T-helper 9 cell (primary cell): ENCODE data around the gene GSKIP.
"Not testable (repeated sequence)": the region's sequence is repeated elsewhere in the genome, so short reads cannot be mapped to it uniquely, and the experiment has no call there.

Experiments
- DNase-seq: peaks from one replicate; pipeline ENCODE4 v3.0.0-alpha.2; 2020
- total RNA-seq, 2 donors: gene quantifications; one replicate each; lab custom pipeline; 2026; lab: John Stamatoyannopoulos, UW

GSKIP gene
- 20.8 to 34.4 reads per million in 2 donors for total RNA-seq

GRCh38 chr14:96362965-96363750 lies at the start of gene GSKIP, which contains the start of gene ATG2B:
GSKIP (plus strand) TSS chr14:96363526; CDS start chr14:96382248, 18,722 bp downstream.
ATG2B (minus strand) TSS chr14:96363341; CDS start chr14:96362976, 365 bp downstream.
- peak; percentile 98 for DNase-seq

- no peak for DNase-seq
These were observed 47.2 kb upstream of the GSKIP start for GRCh38 chr14:96316087-96316486.

- DNase-seq: no peak
These were observed 44.5 kb upstream of the GSKIP start for GRCh38 chr14:96318836-96319235.

- DNase-seq: no peak
These were observed 42.7 kb upstream of the GSKIP start for GRCh38 chr14:96320605-96321004.

GRCh38 chr14:96324219-96324618 lies 39.1 kb upstream of the GSKIP start:
- DNase-seq: no peak

- no peak for DNase-seq
These were observed 24.8 kb upstream of the GSKIP start for GRCh38 chr14:96338551-96338950.

- DNase-seq: no peak
These were observed 22.0 kb upstream of the GSKIP start for GRCh38 chr14:96341323-96341722.

- no peak for DNase-seq
These were observed 17.7 kb upstream of the GSKIP start for GRCh38 chr14:96345669-96346068.

GRCh38 chr14:96347957-96348356 lies 15.4 kb upstream of the GSKIP start:
- not testable (repeated sequence) for DNase-seq

- DNase-seq: no peak
These were observed 13.8 kb upstream of the GSKIP start for GRCh38 chr14:96349286-96350075.

GRCh38 chr14:96351986-96352385 lies 11.3 kb upstream of the GSKIP start:
- DNase-seq: no peak

GRCh38 chr14:96352708-96353107 lies 10.6 kb upstream of the GSKIP start:
- no peak for DNase-seq

- DNase-seq: no peak
These were observed 9.1 kb upstream of the GSKIP start for GRCh38 chr14:96354246-96354645.

- DNase-seq: no peak
These were observed 6.1 kb upstream of the GSKIP start for GRCh38 chr14:96357216-96357615.

GRCh38 chr14:96359959-96360358 lies 3.4 kb upstream of the GSKIP start:
- DNase-seq: no peak

- DNase-seq: peak; percentile 35
These were observed 1.0 kb upstream of the GSKIP start for GRCh38 chr14:96362071-96362964.

- no peak for DNase-seq
These were observed 518 bp downstream of the GSKIP start for GRCh38 chr14:96363751-96364336.

GRCh38 chr14:96364962-96365361 lies 1.6 kb downstream of the GSKIP start:
- no peak for DNase-seq

GRCh38 chr14:96368534-96368933 lies 5.2 kb downstream of the GSKIP start:
- no peak for DNase-seq

- no peak for DNase-seq
These were observed 7.2 kb downstream of the GSKIP start for GRCh38 chr14:96370528-96370927.

GRCh38 chr14:96373538-96373937 lies 10.2 kb downstream of the GSKIP start:
- DNase-seq: no peak

- no peak for DNase-seq
These were observed 12.8 kb downstream of the GSKIP start for GRCh38 chr14:96376093-96376492.
